ENCODE measurements around the gene SPON1.

Gene SPON1

GRCh38 chr11:14240951-14241350 lies 278.4 kb downstream of the SPON1 start:
- FAIRE-seq (no peak), DNase-seq (ENCODE audit: insufficient read length, low spot score) (no peak)
- no peak for TF ChIP-seq CTCF (IDR thresholded peaks at IDR 0.05; ENCODE audit: insufficient read depth, missing control alignments)

GRCh38 chr11:14242187-14242586 lies 279.7 kb downstream of the SPON1 start:
- DNase-seq (ENCODE audit: insufficient read length, low spot score) (no peak), FAIRE-seq (no peak)
- no peak for TF ChIP-seq CTCF (IDR thresholded peaks at IDR 0.05; ENCODE audit: insufficient read depth, missing control alignments)

GRCh38 chr11:14242733-14243132 lies 280.2 kb downstream of the SPON1 start:
- no peak for TF ChIP-seq CTCF (IDR thresholded peaks at IDR 0.05; ENCODE audit: insufficient read depth, missing control alignments)
- no peak for DNase-seq (ENCODE audit: insufficient read length, low spot score)
- no peak for FAIRE-seq

- no peak for TF ChIP-seq CTCF (IDR thresholded peaks at IDR 0.05; ENCODE audit: insufficient read depth, missing control alignments)
- FAIRE-seq (no peak), DNase-seq (ENCODE audit: insufficient read length, low spot score) (no peak)
Observed at GRCh38 chr11:14244926-14245325, 282.4 kb downstream of the SPON1 start.

GRCh38 chr11:14245444-14245843 lies 282.9 kb downstream of the SPON1 start:
- no peak for FAIRE-seq
- DNase-seq (ENCODE audit: insufficient read length, low spot score) = no peak
- no peak for TF ChIP-seq CTCF (IDR thresholded peaks at IDR 0.05; ENCODE audit: insufficient read depth, missing control alignments)

GRCh38 chr11:14248580-14248981 lies 286.1 kb downstream of the SPON1 start:
- FAIRE-seq = no peak
- DNase-seq (ENCODE audit: insufficient read length, low spot score) = no peak
- TF ChIP-seq CTCF (IDR thresholded peaks at IDR 0.05; ENCODE audit: insufficient read depth, missing control alignments) = no peak

GRCh38 chr11:14249121-14249963 lies 286.8 kb downstream of the SPON1 start:
- peak; percentile 91 for FAIRE-seq
- DNase-seq (ENCODE audit: insufficient read length, low spot score) = no peak
- TF ChIP-seq CTCF (IDR thresholded peaks at IDR 0.05; ENCODE audit: insufficient read depth, missing control alignments) = peak; percentile 94
